ENCODE data around the gene B4GALNT4.
"Not testable (repeated sequence)": the region's sequence is repeated elsewhere in the genome, so short reads cannot be mapped to it uniquely, and the experiment has no call there.

The B4GALNT4 gene

DNA sequence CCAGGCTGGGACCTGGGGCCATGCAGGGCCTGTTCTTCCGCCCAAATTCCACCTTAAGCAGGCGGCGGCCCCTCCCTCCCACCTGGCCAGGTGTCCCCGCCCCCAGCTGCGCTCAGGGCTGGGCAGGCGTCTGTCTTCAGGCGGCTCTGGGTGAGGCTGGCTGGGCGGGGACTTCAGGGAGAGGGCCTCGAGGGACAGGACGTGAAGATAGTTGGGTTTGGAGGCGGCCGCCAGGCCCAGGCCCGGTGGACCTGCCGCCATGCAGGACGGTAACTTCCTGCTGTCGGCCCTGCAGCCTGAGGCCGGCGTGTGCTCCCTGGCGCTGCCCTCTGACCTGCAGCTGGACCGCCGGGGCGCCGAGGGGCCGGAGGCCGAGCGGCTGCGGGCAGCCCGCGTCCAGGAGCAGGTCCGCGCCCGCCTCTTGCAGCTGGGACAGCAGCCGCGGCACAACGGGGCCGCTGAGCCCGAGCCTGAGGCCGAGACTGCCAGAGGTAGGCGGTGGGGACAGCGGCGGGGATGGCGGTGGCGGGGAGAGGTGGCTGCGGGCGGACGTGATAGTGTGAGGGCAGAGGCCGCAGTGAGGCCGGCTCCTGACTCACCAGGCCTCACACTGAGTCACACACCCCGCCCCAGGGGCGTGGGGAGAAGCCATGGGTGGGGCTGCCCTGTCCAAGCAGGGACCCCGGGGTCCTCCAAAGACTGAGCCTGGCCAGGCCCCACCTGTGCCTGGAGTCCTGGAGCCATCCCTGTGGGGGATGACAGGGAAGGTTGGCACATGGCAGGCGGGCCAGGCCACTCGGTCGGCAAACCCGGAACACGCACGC is 24.9 kb downstream of the B4GALNT4 start, which contains the start of gene PKP3:
PKP3 (plus strand) TSS at position 176 of the 824 bp plus-strand sequence; CDS start at position 260, 84 bp downstream.
- DNase-seq: peak; percentile 54

DNA sequence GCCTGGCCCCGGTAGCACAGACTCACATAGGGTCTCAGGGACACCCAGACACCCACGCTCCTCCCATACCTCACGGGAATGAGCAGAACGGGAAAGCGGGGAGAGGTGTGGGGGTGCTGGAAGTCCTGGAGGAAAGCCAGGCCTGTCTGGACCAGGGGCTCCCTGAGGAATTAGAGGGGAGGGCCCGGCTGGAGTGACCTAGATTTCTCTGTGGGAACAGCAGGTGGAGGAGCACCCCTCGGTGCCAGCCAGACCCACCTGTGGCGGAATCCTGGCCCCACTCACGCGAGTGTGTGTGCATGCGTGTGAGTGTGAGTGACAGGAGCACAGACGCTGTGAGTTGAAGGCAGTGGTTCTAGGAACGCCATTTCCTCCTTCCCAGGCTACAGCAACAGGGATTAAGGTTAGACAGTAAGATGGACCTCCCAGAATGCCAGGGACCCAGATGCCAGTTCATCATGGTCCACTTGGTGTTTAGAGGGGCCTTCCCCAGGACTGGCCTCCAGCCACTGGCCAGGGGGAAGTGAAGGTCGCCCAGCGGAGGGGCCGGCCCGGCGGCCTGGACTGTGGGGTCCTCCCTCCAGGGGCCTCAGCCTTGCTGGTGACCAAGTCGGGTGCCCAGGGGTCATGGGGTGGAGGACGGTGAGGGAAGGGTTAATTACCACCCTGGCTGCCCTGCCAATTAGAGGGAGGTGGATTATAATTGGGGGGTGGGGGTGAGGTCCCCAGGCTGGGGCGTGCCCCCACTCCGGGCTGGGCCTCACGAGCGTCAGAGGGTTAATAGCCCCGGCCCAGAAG is 25.8 kb downstream of the B4GALNT4 start:
- no peak for DNase-seq

DNA sequence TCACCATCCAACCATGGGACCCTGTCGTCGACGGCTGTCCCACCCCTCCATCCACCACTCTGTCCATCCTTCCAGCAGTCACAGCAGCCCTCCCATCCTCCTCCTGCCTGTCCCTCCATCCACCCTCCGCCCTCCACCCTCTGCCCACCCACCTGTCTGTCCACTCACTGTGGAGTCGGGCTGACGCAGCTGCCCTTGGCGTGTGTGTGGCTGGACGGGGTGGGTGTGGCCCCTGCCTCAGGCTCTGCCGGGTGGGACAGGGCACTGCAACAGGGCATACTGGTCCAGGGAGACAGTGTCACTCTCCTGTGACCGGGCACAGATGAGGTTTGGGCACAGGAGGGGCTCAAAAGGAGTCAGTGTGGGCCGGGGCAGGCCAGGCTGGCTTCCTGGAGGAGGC is 26.6 kb downstream of the B4GALNT4 start:
- DNase-seq: no peak

DNA sequence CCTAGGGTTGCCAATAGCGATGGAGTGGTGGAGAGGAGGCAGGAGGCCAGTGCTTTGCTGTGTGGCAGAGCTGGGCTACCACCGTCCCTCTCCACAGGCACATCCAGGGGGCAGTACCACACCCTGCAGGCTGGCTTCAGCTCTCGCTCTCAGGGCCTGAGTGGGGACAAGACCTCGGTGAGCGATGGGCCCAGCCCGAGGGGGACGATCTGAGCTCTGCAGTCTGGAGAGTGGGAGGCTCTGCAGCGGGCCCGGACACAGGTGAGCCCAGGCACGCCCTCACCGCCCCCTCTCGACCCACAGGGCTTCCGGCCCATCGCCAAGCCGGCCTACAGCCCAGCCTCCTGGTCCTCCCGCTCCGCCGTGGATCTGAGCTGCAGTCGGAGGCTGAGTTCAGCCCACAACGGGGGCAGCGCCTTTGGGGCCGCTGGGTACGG is 27.2 kb downstream of the B4GALNT4 start:
- DNase-seq: peak; percentile 33

DNA sequence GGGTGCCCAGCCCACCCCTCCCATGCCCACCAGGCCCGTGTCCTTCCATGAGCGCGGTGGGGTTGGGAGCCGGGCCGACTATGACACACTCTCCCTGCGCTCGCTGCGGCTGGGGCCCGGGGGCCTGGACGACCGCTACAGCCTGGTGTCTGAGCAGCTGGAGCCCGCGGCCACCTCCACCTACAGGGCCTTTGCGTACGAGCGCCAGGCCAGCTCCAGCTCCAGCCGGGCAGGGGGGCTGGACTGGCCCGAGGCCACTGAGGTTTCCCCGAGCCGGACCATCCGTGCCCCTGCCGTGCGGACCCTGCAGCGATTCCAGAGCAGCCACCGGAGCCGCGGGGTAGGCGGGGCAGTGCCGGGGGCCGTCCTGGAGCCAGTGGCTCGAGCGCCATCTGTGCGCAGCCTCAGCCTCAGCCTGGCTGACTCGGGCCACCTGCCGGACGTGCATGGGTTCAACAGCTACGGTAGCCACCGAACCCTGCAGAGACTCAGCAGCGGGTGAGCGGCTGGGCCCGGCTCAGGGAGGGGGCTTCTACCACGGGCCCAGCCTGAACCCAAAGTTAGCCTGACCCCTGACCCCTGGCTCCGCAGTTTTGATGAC is 27.7 kb downstream of the B4GALNT4 start:
- DNase-seq: peak; percentile 67

DNA sequence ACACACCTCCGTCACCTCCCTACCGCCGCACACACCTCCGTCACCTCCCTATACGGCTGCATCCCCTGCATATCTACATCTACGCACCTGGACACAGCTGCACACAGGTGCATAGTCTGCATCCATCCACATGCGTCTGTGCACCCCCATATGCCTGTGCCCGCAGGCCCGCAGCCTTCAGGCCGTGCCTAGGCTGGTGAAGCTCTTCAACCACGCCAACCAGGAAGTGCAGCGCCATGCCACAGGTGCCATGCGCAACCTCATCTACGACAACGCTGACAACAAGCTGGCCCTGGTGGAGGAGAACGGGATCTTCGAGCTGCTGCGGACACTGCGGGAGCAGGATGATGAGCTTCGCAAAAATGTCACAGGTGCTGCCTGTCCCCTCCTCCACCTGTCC is 29.5 kb downstream of the B4GALNT4 start:
- no peak for DNase-seq

DNA sequence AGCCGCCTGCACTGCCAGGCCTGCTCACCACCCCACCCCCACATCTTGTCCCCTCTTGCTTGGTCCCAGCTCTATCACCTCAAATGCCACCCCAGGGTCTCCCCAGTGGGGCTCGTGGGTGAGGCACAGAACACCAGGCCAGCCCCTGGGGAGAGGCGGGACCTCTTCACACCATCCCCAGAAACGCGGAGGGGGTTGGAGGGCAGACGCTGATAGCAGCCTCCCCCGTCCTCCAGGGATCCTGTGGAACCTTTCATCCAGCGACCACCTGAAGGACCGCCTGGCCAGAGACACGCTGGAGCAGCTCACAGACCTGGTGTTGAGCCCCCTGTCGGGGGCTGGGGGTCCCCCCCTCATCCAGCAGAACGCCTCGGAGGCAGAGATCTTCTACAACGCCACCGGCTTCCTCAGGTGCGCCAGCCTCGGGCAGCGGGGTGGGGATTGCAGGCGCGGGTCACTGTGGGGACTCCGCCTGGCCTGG is 30.5 kb downstream of the B4GALNT4 start:
- no peak for DNase-seq

DNA sequence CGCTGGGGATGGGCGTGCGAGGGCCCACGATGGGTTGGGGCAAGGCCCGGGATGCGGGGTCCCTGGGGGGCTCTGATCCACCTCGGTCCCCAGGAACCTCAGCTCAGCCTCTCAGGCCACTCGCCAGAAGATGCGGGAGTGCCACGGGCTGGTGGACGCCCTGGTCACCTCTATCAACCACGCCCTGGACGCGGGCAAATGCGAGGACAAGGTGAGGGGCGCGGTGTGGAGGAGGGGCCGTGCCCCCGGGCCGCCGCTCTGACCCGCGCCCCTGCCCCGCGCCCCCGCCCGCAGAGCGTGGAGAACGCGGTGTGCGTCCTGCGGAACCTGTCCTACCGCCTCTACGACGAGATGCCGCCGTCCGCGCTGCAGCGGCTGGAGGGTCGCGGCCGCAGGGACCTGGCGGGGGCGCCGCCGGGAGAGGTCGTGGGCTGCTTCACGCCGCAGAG is 31.0 kb downstream of the B4GALNT4 start:
- no peak for DNase-seq

DNA sequence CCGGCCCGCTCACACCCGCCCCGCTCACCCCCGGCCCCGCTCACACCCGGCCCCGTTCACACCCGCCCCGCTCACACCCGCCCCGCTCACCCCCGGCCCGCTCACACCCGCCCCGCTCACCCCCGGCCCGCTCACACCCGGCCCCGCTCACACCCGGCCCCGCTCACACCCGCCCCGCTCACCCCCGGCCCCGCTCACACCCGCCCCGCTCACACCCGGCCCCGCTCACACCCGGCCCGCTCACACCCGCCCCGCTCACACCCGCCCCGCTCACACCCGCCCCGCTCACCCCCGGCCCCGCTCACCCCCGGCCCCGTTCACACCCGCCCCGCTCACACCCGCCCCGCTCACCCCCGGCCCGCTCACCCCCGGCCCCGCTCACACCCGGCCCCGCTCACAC is 31.9 kb downstream of the B4GALNT4 start:
- not testable (repeated sequence) for DNase-seq

DNA sequence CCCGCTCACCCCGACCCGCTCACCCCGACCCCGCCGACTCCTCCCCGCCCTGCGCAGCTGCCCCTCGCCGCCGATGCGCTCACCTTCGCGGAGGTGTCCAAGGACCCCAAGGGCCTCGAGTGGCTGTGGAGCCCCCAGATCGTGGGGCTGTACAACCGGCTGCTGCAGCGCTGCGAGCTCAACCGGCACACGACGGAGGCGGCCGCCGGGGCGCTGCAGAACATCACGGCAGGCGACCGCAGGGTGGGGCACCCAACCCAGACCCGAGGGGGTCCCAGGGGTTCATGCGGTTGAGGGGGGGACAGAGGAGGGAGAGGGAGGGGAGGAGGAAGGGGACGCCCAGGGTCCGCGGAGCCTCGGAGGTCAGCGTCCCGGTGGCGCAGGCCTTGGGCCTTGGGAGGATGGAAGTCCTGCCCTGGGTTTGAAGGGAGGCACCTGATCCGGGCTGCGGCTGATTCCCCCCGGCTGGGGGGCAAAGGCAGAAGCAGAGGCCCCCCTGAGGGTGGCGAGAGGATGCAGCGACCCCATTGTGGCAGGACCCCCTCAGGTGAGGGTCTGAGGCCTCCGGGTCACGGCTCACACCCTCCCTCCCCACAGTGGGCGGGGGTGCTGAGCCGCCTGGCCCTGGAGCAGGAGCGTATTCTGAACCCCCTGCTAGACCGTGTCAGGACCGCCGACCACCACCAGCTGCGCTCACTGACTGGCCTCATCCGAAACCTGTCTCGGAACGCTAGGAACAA is 33.9 kb downstream of the B4GALNT4 start:
- no peak for DNase-seq

DNA sequence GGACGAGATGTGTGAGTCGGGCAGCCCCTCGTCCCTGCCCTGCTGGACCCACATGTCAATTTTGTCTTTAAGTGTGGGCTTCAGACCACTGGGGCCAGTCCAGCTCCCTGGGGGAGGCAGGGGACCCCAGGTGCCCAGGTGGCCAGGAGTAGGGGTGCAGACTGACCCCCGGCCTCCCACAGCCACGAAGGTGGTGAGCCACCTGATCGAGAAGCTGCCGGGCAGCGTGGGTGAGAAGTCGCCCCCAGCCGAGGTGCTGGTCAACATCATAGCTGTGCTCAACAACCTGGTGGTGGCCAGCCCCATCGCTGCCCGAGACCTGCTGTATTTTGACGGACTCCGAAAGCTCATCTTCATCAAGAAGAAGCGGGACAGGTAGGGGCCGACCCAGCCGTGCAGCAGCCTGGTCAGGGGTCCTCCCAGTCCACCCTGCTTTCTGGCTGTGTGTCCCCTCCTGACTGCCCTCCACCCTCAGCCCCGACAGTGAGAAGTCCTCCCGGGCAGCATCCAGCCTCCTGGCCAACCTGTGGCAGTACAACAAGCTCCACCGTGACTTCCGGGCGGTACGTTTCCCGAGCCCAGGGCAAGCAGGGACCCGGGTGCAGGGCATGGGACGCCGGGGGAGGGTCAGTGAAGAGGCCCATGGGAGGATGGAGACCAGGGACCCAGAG is 34.6 kb downstream of the B4GALNT4 start:
- DNase-seq: no peak

DNA sequence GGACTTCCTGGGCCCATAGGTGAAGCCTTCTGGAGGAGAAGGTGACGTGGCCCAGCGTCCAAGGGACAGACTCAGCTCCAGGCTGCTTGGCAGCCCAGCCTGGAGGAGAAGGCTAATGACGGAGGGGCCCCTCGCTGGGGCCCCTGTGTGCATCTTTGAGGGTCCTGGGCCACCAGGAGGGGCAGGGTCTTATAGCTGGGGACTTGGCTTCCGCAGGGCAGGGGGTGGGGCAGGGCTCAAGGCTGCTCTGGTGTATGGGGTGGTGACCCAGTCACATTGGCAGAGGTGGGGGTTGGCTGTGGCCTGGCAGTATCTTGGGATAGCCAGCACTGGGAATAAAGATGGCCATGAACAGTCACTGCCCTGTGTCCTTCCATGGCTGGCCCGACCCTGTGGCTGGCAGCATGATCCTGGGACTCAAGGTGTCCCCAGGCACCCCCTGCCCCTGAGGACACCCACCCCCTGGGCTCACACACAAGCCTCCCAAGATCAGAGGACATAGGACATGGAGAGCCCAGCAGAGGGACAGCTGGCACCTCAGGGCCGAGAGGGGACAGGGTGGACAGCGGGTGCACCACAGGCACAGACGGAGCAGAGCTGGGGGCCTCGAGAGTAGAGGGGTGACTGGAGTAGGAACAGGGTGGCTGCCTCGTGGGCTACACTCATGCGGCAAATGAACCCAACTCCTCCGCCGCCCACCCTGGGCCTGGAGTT is 35.4 kb downstream of the B4GALNT4 start:
- DNase-seq: no peak

DNA sequence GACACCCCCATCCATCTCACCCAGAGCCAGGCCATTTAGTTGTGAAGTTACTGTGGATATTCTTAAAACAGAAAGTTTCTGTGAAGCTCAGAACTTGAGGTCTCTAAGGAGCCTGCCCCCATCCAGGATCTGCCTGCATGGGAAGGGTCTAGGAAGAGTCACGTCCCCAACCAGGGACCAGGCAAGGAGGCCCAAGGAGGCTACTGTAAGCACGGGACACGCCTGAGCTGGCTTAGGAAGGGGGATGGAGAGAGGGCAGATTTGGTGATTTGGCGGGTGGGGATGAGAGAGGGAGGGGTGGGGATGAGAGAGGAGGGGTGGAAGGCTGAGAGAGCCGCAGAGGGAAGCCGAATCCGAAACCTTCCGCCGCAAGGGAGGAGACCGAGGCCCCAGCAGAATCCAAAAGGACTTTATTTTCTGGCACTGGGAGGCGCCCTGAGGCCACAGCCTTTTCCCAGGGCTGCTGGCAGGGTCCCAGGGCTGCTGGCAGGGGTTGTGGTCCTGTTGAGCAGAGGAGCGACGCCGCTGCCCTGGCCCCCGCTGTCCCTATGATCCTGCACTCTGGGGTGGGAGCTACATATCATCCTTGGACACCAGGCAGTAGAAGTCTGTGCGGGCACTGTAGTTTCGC is 36.1 kb downstream of the B4GALNT4 start:
- DNase-seq: no peak

DNA sequence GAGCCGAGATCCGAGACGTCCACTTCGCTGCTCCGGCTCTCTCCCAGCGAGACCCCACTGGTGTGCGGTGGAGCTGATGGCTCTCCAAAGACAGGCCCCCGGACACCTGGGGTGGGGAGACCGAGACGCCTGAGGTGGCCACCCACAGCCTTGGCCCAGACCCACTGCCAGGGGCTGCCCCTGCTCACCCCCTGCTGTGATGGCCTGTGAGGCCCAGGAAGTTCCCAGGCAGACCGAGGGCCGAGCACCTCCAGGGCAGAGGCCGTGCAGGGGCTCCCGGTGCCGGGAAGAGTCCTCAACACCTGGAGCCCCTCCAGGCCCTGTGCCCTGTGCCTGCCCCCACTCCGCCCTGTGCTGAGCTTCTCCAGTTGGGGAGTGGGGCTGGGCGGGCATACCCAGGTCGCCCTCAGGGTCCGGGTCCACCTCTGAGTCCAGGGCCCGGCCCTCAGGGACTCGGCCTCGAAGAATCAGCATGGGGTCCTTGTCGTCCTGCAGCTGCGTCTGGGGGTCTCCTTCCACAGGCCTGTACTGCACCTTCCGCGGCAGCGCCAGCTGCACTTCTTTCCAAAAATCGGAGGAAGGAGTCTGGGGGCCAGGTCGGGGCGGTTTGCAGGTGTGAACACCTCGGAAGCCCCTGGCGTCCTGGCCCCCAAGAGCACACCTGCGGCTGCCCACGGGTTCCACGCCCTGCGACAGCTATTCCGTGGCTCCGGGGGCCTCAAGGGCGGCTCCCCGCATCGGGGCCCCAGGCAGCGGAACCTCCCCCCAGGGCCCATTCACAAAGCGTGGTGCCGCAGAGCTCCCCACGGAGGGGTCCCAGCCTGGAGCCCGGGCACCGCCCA is 36.9 kb downstream of the B4GALNT4 start:
- no peak for DNase-seq

DNA sequence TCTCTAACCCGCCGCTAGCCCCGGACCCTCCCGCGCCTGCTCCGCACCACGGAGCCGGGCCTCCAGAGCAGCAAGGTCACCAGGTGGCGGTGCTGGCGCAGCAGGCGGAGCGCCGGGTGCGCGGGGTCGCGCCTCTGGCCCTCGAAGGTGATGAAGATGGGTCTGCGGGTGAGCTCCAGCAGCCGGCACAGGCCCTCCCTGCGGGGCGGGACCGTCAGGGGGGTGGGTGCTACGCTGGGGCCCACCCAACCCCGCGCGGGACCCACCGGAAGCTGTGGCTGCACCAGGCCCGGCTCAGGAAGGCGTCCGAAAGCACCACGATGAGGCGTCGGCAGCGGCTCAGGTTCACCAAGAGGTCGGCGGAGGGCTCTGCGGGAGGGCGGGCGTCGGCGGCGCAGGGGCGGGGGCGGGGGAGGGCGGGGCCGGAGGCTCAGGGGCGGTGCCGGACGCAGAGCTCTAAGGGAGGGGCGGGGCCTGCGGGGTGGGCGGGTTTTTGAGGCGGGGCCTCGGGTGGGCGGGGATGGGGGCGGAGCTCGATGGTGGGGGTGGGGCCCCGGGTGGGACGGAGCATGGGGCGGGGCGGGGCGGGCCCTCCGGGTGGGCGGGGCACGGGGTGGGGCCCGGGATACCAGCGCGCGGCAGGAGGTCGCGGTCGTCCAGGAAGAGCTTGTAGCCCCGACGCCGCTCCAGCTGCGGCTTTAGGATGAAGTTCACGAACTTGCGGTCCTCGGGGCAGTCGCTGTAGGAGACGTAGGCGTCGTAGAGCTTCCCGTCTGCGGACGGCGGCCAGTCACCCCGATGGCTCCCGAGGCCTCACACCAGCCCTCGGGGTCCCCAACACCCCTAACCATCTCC is 37.7 kb downstream of the B4GALNT4 start:
- DNase-seq: peak; percentile 91

DNA sequence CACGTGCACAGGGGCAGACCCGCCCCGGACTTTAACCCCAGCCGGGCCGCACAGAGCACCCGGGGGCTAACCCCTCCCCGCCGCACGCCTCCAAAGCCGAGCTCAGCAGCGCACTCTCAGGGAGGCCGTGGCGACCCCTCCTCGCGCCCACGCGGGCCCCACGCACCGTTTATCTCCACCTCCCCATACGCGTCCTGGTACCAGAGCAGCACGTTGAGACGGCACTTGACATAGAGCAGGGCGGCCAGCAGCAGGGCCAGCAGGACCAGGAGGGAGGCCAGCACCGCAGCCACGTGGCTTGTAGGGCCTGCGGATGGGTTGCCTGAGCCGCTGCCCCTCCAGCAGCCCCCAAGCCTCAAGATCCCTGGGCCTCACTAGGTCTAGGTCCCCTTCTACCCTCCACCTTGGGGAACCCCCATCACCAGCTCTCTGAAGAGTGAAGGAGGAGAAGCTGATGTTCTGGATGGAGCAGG is 38.4 kb downstream of the B4GALNT4 start:
- DNase-seq: no peak

DNA sequence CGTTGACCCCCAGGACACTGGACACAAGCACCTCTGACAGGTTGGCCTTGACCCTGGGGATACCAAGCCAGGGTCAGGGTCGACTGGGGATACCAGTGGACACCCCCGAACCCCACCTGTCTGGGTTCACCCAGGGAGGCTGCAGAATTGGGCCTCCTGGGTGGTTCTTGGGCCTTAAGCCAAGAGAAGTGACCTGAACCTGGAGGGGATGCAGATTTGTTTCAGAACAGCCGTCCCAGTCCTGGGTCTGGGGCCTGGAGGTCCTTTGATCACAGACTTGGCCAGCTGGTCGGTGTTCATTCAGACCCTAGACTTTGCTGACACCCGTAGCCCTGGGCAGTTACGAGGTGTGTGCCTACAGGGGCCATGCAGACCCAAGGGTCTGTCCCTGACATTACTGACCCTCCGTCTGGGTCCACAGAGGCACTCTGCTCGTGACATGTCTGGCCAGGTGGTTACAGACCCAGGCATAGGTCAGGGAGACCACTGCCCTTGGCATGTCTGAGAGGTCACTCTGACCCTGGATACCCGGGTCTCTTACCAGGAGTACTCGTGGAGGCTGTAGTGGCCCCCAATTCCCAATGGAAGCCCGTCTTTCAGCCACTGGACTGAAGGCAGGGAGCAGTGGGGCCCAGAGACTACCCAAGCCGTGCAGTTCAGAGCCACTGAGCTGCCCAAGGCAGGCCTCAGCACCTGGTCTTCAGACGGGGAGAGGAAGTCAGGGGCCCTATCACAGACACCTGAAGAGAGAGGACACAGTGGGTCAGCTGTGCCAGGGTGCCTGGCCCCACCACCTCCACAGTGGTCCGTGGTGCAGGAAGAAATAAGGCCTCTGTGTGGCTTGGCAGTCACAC is 39.1 kb downstream of the B4GALNT4 start:
- no peak for DNase-seq
